Activated T-cell treated with anti-CD3 and anti-CD28 coated beads for 48 hours (primary cell): ENCODE measurements around the gene MMEL1.
"Not testable (repeated sequence)": the region's sequence is repeated elsewhere in the genome, so short reads cannot be mapped to it uniquely, and the experiment has no call there.

Experiments used
- DNase-seq: peaks from one replicate; pipeline ENCODE4 v3.0.0-alpha.2; 2020; ENCODE audit warnings: low read depth

Gene MMEL1, protein sequence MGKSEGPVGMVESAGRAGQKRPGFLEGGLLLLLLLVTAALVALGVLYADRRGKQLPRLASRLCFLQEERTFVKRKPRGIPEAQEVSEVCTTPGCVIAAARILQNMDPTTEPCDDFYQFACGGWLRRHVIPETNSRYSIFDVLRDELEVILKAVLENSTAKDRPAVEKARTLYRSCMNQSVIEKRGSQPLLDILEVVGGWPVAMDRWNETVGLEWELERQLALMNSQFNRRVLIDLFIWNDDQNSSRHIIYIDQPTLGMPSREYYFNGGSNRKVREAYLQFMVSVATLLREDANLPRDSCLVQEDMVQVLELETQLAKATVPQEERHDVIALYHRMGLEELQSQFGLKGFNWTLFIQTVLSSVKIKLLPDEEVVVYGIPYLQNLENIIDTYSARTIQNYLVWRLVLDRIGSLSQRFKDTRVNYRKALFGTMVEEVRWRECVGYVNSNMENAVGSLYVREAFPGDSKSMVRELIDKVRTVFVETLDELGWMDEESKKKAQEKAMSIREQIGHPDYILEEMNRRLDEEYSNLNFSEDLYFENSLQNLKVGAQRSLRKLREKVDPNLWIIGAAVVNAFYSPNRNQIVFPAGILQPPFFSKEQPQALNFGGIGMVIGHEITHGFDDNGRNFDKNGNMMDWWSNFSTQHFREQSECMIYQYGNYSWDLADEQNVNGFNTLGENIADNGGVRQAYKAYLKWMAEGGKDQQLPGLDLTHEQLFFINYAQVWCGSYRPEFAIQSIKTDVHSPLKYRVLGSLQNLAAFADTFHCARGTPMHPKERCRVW

DNA sequence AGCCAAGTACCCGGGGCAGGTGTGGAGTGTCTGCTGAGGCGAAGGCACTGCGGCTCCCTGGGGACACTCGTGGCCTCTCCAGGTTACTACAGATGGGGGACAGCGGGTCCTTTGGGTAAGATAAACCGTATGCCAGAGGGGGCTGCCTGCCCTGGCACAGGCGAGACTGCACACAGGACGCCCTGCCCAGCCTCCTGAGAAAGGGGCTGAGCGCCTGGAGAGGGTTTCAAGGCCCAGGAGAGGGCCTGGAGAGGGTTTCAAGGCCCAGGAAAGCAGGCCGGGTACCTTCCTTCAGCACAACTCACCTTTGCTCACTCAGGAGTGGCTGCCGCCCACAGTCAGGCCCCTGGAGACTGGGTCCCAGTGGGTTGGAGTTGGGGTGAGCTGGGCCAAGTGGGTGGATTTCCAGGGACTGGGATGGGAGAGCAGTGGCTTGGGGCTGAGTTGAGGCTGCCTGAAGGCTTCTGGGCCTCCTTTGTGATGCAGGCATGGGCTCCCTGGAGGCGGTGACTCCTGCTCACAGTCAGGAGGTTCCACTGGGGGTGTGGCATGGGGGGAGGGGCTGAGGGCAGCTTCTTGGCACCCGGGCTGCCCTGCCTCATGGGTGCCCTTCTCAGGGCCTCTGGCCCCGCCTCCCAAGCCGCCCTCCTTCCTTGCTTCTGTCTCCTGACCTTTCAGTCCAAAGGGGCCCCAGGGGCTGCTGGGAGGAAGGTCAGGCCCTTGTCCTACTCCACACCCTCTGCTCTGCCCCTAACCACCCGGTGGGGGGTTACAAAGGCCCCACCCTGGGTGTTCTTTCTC lies at the start of gene MMEL1:
Gene MMEL1 (minus strand): TSS at position 456 of the 801 bp plus-strand sequence. CDS start 3,532 bp downstream, outside the sequence.
- DNase-seq, result no peak

DNA sequence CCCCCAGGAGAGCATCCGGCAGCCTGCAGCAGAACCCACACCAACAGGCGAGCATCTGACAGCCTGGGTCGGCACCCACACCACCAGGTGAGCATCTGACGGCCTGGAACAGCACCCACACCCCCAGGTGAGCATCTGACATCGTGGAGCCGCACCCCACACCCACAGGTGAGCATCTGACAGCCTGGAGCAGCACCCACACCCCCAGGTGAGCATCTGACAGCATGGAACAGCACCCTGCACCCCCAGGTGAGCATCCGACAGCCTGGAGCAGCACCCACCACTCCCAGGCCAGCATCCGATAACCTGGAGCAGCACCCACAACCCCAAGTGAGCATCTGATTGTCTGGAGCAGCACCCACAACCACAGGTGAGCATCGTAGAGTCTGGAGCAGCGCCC lies 43.9 kb upstream of the MMEL1 start:
- DNase-seq, result not testable (repeated sequence)

DNA sequence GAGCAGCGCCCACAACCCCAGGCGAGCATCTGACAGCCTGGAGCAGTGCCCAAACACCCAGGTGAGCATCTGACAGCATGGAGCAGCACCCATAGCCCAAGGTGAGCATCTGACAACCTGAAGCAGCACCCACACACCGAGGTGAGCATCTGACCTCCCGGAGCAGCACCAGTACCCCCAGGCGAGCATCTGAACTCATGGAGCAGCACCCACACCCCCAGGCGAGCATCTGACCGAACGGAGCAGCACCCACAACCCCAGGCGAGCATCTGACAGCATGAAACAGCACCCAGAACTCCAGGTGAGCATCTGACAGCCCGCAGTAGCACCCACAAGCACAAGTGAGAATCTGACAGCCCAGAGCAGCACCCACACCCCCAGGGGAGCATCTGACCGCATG lies 38.8 kb upstream of the MMEL1 start:
- not testable (repeated sequence) for DNase-seq

DNA sequence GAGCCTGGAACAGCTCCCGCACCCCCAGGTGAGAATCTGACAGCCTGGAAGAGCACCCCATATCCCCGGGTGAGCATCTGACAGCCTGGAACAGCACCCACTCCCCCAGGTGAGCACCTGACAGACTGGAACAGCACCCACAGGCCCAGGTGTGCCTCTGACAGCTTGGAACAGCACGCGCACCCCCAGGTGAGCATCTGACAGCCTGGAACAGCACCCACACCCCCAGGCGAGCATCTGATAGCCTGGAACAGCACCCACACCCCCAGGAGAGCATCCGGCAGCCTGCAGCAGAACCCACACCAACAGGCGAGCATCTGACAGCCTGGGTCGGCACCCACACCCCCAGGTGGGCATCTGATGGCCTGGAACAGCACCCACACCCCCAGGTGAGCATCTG lies 27.0 kb upstream of the MMEL1 start:
- DNase-seq, result not testable (repeated sequence)

DNA sequence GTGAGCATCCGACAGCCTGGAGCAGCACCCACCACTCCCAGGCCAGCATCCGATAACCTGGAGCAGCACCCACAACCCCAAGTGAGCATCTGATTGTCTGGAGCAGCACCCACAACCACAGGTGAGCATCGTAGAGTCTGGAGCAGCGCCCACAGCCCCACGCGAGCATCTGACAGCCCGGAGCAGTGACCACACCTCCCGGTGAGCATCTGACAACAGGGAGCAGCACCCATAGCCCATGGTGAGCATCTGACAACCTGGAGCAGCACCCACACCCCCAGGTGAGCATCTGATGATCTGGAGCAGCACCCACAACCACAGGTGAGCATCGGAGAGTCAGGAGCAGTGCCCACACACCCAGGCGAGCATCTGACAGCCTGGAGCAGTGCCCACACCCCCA lies 25.1 kb upstream of the MMEL1 start:
- DNase-seq, result not testable (repeated sequence)

DNA sequence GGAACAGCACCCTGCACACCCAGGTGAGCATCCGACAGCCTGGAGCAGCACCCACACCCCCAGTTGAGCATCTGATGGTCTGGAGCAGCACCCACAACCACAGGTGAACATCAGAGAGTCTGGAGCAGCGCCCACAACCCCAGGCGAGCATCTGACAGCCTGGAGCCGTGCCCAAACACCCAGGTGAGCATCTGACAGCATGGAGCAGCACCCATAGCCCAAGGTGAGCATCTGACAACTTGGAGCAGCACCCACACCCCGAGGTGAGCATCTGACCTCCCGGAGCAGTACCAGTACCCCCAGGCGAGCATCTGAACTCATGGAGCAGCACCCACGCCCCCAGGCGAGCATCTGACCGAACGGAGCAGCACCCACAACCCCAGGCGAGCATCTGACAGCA lies 24.3 kb upstream of the MMEL1 start:
- DNase-seq, result not testable (repeated sequence)

DNA sequence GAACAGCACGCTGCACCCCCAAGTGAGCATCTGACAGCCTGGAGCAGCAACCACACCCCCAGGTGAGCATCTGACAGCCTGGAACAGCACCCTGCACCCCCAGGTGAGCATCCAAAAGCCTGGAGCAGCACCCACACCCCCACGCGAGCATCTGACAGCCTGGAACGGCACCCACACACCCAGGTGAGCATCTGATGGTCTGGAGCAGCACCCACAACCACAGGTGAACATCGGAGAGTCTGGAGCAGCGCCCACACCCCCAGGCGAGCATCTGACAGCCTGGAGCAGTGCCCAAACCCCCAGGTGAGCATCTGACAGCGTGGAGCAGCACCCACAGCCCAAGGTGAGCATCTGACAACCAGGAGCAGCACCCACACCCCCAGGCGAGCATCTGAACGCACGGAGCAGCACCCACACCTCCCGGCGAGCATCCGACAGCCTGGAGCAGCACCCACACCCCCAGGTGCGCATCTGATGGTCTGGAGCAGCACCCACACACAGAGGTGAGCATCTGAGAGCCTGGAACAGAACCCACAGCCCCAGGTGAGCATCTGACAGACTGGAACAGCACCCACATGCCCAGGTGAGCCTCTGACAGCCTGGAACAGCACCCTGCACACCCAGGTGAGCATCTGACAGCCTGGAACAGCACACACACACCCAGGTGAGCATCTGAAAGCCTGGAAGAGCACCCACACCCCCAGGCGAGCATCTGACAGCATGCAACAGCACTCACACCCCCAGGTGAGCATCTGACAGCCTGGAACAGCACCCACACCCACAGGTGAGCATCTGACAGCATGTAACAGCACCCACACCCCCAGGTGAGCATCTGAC lies 23.0 kb upstream of the MMEL1 start:
- not testable (repeated sequence) for DNase-seq

DNA sequence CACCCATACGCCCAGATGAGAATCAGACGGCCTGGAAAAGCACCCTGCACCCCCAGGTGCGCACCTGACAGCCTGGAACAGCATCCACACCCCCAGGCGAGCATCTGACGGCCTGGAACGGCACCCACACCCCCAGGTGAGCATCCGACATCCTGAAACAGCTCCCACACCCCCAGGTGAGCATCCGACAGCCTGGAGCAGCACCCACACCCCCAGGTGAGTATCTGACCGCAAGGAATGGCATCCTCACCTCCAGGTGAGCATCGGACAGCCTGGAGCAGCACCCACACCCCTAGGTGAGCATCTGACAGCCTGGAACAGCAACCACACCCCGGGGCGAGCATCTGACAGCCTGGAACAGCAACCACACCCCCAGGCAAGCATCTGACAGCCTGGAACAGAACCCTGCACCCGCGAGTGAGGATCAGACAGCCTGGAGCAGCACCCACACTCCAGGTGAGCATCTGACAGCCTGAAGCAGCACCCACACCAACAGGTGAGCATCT lies 21.7 kb upstream of the MMEL1 start:
- DNase-seq, result not testable (repeated sequence)

DNA sequence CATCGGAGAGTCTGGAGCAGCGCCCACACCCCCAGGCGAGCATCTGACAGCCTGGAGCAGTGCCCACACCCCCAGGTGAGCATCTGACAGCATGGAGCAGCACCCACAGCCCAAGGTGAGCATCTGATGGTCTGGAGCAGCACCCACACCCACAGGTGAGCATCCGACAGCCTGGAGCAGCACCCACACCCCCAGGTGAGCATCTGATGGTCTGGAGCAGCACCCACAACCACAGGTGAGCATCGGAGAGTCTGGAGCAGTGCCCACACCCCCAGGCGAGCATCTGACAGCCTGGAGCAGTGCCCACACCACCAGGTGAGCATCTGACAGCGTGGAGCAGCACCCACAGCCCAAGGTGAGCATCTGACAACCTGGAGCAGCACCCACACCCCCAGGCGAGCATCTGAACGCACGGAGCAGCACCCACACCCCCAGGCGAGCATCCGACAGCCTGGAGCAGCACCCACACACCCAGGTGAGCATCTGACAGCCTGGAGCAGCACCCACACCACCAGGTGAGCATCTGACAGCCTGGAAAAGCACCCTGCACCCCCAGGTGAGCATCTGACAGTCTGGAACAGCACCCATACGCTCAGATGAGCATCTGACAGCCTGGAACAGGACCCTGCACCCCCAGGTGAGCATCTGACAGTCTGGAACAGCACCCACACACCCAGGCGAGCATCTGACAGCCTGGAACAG lies 21.1 kb upstream of the MMEL1 start:
- not testable (repeated sequence) for DNase-seq

DNA sequence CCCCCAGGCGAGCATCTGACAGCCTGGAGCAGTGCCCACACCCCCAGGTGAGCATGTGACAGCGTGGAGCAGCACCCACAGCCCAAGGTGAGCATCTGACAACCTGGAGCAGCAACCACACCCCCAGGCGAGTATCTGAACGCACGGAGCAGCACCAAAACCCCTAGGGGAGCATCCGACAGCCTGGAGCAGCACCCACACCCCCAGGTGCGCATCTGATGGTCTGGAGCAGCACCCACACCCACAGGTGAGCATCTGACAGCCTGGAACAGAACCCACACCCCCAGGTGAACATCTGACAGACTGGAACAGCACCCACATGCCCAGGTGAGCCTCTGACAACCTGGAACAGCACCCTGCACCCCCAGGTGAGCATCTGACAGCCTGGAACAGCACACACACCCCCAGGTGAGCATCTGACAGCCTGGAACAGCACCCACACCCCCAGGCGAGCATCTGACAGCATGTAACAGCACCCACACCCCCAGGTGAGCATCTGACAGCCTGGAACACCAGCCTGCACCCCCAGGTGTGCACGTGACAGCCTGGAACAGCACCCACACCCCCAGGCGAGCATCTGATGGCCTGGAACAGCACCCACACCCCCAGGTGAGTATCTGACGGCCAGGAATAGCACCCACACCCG lies 20.2 kb upstream of the MMEL1 start:
- DNase-seq, result not testable (repeated sequence)

DNA sequence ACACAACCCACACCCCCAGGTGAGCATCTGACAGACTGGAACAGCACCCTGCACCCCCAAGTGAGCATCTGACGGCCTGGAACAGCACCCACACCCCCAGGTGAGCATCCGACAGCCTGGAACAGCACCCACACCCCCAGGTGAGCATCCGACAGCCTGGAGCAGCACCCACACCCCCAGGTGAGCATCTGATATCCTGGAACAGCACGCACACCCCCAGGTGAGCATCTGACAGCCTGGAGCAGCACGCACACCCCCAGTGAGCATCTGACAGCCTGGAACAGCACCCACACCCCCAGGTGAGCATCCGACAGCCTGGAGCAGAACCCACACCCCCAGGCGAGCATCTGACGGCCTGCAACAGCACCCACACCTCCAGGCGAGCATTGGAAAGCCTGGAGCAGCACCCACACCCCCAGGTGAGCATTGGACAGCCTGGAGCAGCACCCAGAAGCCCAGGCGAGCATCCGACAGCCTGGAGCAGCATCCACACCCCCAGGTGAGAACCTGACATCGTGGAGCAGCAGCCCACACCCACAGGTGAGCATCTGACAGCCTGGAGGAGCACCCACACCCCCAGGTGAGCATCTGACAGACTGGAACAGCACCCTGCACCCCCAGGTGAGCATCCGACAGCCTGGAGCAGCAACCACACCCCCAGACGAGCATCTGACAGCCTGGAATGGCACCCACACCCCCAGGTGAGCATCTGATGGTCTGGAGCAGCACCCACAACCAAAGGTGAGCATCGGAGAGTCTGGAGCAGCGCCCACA lies 19.5 kb upstream of the MMEL1 start:
- DNase-seq, result not testable (repeated sequence)

DNA sequence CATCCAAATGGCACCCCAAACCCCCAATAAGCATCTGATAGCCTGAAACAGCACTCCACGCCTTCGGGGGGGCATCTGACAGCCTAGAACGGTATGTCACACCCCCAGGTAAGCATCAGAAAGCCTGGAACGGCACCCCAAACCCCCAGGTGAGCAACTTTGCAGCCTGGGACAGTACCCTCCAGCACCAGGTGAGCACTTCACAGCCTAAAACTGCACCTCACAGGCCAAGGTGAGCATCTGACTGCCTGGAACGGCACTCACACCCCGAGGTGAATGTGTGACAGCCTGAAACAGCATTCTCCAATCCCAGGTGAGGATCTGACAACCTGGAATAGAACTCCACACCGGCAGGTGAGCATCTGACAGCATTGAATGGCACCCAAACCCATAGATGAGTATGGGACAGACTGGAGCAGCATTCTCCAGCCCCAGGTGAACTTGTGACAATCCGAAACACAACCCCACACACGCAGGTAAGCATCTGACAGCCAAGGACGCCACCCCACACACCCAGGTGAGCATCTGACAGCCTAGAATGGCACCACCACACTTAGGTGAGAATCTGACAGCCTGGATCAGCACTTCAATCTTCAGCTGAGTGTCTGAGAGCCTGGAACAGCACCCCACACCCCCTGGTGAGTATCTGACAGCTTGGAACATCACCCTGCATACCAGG lies 18.3 kb upstream of the MMEL1 start:
- no peak for DNase-seq

DNA sequence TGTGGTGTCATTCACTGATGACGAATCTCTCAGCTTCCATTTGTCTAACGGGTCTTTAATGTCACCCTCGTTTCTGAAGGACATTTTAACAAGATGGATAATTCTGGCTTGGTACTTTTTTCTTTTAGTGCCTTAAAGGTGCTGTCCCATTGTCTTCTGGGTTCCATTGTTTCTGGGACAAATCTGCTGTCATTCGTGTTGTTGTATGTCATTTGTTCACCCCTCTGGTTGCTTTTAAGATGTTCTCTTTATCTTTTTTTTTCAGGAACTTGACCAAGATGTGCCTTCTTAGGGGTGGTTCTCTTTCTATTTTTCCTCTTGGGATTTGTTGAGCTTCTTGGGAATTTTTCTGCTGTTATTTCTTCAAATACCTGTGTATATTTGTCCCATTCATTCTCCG lies 14.0 kb upstream of the MMEL1 start:
- DNase-seq, result no peak

DNA sequence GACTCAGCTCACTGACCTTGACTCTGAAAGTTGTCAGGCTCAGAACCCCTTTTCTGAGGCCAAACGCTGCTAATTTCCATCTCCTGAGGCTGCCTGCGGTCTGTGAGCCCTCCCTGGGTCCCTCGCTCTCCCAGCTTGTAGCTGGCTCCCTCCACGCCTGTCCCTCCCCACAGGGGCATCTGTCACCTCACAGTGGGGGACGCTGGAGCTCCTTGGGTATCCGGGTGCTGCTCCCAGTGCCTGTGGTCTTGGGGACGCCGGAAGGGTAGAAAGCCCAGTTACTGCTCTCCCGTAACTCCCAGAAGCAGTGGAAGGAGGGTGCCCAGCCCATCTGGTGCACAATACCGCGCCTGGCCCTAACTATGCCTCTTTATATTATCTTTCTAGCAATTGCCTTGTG lies 13.0 kb upstream of the MMEL1 start:
- DNase-seq, result no peak

DNA sequence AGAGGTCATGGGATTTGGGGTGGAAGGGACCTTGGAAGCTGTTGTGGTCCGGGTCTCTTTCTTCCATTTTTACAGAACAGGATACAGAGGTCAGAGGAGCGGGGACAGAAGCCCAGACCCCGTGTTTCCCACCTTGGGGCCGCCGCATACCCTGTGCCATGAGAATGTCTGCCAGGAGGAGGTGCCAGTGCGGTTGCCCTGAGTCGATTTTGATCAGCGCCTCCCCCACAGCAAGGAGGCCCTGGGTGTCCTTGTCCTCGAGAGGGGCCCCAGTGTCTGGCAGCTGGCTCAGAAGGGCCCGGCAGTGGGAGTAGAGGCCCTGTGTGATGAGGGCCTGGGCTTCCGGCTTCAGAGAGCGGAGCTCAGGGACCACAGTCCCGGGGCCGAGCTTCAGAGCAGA lies 12.3 kb upstream of the MMEL1 start:
- no peak for DNase-seq

DNA sequence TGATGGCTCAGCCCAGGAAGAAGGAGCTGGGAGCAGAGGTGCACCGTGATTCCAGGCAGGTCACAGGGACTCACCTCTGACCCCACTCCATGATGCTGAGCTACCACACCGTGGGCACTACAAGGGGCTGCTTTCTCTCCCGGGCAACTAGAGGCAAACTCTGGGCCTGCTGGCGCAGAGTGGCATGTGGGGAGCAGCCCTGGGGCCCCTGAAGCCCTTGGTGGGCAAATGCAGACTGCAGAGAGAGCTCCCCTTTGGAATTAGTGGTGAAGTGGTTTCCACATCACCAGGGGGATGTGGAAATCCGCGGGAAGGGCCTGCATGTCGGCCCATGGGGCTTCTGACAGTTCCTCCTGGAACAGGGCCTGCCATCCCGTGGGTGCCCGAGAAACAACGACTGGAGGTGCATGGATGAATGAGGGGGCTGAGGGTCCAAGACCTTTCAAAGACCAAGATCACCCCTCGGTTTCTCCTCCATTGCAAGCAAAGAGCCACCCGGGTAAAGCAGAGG lies 11.8 kb upstream of the MMEL1 start:
- no peak for DNase-seq

DNA sequence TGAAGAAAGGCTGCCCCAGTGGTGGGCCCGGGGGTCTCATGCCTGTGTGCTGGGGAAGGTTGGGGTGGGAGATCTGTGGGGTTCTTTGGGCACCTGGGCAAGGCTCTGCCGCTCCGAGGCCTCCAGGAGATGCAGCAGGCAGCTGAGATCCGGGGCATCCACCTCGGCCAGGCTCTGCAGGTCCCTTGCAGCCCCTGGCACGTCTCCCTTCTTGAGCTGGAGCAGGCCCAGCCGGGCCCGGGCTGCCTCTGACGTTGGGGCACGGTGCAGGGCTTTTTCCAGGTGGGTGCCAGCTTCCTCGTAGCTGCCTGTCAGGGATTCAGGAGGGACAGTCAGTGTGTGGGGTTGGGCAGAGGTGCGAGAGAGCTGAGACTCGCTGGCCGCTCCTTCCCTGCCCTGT lies 11.4 kb upstream of the MMEL1 start:
- no peak for DNase-seq

DNA sequence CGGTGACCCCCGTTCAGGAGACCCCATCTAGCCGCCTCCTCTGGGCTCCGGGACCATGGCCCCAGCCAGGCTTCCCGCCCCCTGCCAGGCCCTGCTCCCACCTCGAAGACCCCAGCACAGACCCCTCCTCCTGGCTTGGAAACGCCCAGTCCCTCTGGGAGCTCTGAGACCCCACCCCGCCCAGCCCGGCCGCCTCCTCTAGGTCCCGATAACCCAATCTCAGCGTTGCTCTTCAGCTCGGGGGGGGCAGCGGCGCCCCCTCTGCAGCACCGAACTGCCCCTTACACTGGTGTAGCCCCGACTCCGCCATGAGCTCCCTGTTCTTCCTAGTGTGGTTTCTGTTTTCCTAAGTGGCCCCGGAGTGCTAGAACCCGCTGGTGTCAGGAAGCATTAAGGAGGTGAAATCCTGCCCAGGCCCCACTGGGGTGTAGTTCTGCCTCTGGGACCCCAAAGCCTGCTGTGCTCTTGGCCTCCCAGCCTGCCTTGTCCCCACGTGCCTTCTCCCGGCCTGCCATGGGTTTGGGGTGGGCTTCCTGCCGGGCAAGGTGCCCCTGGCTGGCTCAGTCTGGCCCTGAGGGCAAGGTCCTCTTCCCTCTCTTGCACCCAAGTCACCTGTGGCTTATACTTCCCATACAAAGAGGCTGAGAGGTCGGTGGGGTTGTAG lies 10.7 kb upstream of the MMEL1 start:
- no peak for DNase-seq
